Measurements from ENCODE around the gene ADAM23. TPM values are rescaled to one million over a fixed set of nuclear protein-coding genes. Genes with fewer than 3 reads are reported as not detected.

The ADAM23 gene
- total and polyA plus RNA-seq, 12 donors: 4.5 to 33.9 (median 6.7) TPM

- no peak overlapping the region for H3K4me3 ChIP-seq
- peaks cover 0 to 6% of the 10 kb centered on the region in 2 donors for H3K4me1 ChIP-seq (replicated peaks in 1 of 2)
- TF ChIP-seq POLR2A (IDR thresholded peaks at IDR 0.05) (no peak), CTCF (IDR thresholded peaks at IDR 0.05) (no peak)
- intact Hi-C loops (cut with DNase I): no loop called here
- DNase-seq: no peak
- WGBS, 4 donors: 76 to 87% (median 84%) methylated on average over 4 of the region's 4 CpGs
- H3K9me3 ChIP-seq (replicated peaks in 1 of 3): no peaks in the 10 kb centered on the region
- no peak overlapping the region for H3K27ac ChIP-seq
- no peaks in the 10 kb centered on the region for H3K27me3 ChIP-seq
- H3K36me3 ChIP-seq (replicated peaks in 1 of 2): no peaks in the 10 kb centered on the region
Observed at GRCh38 chr2:206535260-206535986, 92.1 kb downstream of the ADAM23 start.

DNA sequence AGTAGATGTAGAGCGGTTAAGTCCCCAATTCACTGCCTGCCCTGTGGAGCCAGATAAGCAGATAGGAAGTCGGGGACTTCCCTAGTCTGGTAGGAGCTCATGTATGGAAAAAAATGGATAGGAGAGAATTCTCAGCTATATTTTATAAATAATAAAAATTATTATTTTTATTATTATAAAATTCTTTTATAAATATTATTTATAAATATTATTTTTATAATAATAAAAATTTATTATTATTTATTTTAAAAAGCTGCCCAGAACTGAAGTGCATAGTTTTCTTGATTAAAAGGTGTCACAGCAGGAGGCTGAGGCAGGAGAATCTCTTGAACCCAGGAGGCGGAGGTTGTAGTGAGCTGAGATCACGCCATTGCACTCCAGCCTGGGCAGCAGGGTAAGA lies 97.4 kb downstream of the ADAM23 start:
- Histone ChIP-seq H3K27me3 (no peaks in the 10 kb centered on the region), H3K9me3 (replicated peaks in 1 of 3) (no peaks in the 10 kb centered on the region), H3K27ac (no peak overlapping the region), H3K36me3 (replicated peaks in 1 of 2) (no peaks in the 10 kb centered on the region), H3K4me1 (replicated peaks in 1 of 2) (no peaks in the 10 kb centered on the region), H3K4me3 (no peak overlapping the region)
- TF ChIP-seq CTCF (IDR thresholded peaks at IDR 0.05) (no peak), POLR2A (IDR thresholded peaks at IDR 0.05) (no peak)
- intact Hi-C loops (cut with DNase I): no loop called here
- DNase-seq: no peak
- 91 to 96% (median 92%) methylated on average over 4 of the region's 4 CpGs for WGBS, 4 donors

- no peaks in the 10 kb centered on the region for H3K36me3 ChIP-seq (replicated peaks in 1 of 2)
- no peak for TF ChIP-seq POLR2A (IDR thresholded peaks at IDR 0.05)
- no peak for TF ChIP-seq CTCF (IDR thresholded peaks at IDR 0.05)
- H3K4me1 ChIP-seq (replicated peaks in 1 of 2): no peaks in the 10 kb centered on the region
- H3K9me3 ChIP-seq (replicated peaks in 1 of 3): no peaks in the 10 kb centered on the region
- intact Hi-C loops (cut with DNase I): no loop called here
- WGBS, 4 donors: 80 to 96% (median 84%) methylated on average over 2 of the region's 2 CpGs
- H3K4me3 ChIP-seq: no peak overlapping the region
- no peak overlapping the region for H3K27ac ChIP-seq
- DNase-seq: no peak
- no peaks in the 10 kb centered on the region for H3K27me3 ChIP-seq
Observed at GRCh38 chr2:206543073-206543472, 99.7 kb downstream of the ADAM23 start.

GRCh38 chr2:206548383-206548782 lies 105.1 kb downstream of the ADAM23 start:
- Histone ChIP-seq H3K36me3 (replicated peaks in 1 of 2) (no peaks in the 10 kb centered on the region), H3K4me1 (replicated peaks in 1 of 2) (no peaks in the 10 kb centered on the region), H3K27me3 (no peaks in the 10 kb centered on the region), H3K4me3 (no peak overlapping the region), H3K27ac (no peak overlapping the region), H3K9me3 (replicated peaks in 1 of 3) (no peaks in the 10 kb centered on the region)
- TF ChIP-seq CTCF (IDR thresholded peaks at IDR 0.05): no peak
- no peak for TF ChIP-seq POLR2A (IDR thresholded peaks at IDR 0.05)
- 90 to 94% (median 92%) methylated on average over 5 of the region's 5 CpGs for WGBS, 4 donors
- DNase-seq: no peak
- intact Hi-C loops (cut with DNase I): no loop called here

Measured in adrenal gland (tissue), 12 donors.